ENCODE data around the gene DDIT3.
"Not testable (repeated sequence)": the region's sequence is repeated elsewhere in the genome, so short reads cannot be mapped to it uniquely, and the experiment has no call there.

The DDIT3 gene

DNA sequence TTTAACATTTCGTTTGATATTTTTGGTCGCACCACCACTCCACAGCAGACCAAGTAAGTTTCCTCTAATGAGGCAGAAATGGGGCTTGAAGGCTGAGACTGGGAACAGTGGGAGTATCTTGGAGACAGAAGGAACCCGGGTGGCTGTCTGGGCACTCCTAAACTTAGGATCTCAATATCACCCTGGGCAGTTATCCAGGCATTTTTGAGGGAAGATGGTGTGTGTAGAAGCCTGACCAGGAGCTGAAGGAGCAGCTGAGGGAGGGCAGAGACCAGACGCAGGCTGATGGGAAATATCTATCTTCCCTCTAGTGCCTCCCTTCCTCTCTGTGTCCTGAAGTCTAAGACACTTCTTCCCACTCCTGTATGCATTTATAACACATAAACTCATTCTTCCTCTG is 21.7 kb downstream of the DDIT3 start:
- DNase-seq (ENCODE audit: low read depth, low spot score): no peak
- TF ChIP-seq, protein P1, sequence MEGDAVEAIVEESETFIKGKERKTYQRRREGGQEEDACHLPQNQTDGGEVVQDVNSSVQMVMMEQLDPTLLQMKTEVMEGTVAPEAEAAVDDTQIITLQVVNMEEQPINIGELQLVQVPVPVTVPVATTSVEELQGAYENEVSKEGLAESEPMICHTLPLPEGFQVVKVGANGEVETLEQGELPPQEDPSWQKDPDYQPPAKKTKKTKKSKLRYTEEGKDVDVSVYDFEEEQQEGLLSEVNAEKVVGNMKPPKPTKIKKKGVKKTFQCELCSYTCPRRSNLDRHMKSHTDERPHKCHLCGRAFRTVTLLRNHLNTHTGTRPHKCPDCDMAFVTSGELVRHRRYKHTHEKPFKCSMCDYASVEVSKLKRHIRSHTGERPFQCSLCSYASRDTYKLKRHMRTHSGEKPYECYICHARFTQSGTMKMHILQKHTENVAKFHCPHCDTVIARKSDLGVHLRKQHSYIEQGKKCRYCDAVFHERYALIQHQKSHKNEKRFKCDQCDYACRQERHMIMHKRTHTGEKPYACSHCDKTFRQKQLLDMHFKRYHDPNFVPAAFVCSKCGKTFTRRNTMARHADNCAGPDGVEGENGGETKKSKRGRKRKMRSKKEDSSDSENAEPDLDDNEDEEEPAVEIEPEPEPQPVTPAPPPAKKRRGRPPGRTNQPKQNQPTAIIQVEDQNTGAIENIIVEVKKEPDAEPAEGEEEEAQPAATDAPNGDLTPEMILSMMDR (IDR thresholded peaks at IDR 0.05; ENCODE audit: low read depth, low read length): no peak
- H3K4me3 ChIP-seq (ENCODE audit: low read depth, low read length): no peak overlapping the region
- in situ Hi-C loops (cut with HindIII; ENCODE audit: low sequenced_read_pairs): no loop called here

DNA sequence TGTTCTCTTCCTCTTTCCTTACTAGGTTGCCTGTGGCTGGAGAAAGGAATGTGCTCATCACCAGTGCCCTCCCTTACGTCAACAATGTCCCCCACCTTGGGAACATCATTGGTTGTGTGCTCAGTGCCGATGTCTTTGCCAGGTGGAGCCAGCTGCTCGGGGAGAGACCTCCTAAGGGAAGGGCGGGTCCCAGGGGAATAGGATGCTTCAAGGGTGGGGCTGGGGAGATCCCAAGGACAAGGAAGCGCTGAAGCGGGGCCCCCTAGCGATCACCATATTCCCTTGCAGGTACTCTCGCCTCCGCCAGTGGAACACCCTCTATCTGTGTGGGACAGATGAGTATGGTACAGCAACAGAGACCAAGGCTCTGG is 22.2 kb downstream of the DDIT3 start:
- no peak for DNase-seq (ENCODE audit: low read depth, low spot score)
- TF ChIP-seq, protein P1 (IDR thresholded peaks at IDR 0.05; ENCODE audit: low read depth, low read length): peak; percentile 15
- H3K4me3 ChIP-seq (ENCODE audit: low read depth, low read length): no peak overlapping the region
- in situ Hi-C loops (cut with HindIII; ENCODE audit: low sequenced_read_pairs): no loop called here

DNA sequence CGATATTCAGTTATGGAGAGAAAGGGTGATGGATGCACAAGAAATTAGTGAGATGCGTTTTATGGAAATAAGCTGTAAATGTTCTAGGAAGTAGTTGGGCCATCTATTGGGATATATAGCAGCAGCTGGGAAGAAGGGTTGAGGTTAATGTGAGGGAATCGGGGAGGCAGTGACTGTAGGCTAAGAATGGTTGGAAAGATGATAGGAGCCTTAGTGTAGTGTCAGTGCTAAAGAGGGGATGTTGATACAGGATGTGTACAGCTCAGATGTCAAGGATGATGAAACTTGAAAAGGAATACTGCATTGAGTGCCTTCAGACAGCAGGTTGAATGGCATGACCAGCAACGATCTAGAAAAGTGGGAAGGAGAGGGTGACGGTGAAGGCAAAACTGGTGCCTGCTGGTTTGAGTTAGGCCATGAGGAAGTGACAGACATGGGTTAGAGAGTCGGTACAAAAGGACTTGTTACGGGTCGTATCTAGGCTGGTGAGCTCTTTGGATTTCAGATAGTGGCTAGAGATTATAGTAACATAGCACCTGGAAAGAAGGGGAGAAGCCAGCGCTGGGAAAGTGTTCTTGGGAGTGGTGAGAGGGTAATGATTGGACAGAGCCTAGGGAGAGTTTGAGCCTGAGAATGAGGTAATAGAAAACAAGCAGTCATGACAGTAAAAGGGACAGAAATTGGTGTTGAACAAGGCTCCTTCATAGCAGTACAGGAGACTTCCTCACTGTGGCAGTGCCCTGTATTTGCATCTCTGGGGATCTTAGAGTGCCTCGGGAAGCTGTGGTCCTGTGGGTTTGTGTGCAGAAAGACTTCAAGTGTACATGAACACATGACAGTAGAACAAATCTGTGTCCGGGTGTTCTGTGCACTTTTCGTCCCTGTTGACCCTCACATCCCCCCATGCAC is 22.8 kb downstream of the DDIT3 start:
- DNase-seq (ENCODE audit: low read depth, low spot score): no peak
- in situ Hi-C loops (cut with HindIII; ENCODE audit: low sequenced_read_pairs): no loop called here
- no peak overlapping the region for H3K4me3 ChIP-seq (ENCODE audit: low read depth, low read length)
- TF ChIP-seq, protein P1 (IDR thresholded peaks at IDR 0.05; ENCODE audit: low read depth, low read length): no peak

DNA sequence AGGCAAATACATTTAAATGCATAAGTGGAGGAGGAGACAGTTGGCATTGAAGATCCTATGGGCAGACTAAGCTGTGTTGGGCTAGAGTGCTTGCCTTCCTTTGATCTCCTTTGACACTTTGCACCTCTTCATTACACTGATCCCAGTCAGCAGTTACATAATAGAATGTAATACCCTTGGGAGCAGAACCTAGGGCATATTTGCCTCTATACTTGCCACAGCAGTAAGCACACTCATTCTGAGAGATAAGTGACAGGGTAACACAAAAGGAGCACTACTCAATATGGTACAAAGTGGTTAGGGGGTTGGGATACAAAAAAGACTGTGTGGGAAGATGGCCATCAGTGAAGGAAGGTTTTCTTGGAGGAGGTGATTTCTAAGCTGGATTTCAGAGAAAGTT is 23.5 kb downstream of the DDIT3 start:
- TF ChIP-seq, protein P1 (IDR thresholded peaks at IDR 0.05; ENCODE audit: low read depth, low read length): no peak
- in situ Hi-C loops (cut with HindIII; ENCODE audit: low sequenced_read_pairs): no loop called here
- DNase-seq (ENCODE audit: low read depth, low spot score): no peak
- no peak overlapping the region for H3K4me3 ChIP-seq (ENCODE audit: low read depth, low read length)

DNA sequence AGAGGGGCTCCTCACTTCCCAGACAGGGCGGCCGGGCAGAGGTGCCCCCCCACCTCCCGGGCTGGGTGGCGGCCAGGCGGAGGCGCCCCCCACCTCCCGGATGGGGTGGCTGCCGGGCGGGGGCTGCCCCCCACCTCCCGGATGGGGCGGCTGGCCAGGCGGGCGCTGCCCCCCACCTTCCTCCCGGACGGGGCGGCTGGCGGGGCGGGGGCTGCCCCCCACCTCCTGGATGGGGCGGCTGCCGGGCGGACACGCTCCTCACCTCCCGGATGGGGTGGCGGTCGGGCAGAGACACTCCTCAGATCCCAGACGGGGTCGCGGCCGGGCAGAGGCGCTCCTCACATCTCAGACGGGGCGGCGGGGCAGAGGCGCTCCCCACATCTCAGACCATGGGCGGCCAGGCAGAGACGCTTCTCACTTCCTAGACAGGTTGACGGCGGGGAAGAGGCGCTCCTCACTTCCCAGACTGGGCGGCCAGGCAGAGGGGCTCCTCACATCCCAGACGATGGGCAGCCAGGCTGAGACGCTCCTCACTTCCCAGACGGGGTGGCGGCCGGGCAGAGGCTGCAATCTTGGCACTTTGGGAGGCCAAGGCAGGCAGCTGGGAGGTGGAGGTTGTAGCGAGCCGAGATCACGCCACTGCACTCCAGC is 25.1 kb downstream of the DDIT3 start:
- H3K4me3 ChIP-seq (ENCODE audit: low read depth, low read length); DNase-seq (ENCODE audit: low read depth, low spot score); in situ Hi-C loops (cut with HindIII; ENCODE audit: low sequenced_read_pairs): not testable (repeated sequence)

DNA sequence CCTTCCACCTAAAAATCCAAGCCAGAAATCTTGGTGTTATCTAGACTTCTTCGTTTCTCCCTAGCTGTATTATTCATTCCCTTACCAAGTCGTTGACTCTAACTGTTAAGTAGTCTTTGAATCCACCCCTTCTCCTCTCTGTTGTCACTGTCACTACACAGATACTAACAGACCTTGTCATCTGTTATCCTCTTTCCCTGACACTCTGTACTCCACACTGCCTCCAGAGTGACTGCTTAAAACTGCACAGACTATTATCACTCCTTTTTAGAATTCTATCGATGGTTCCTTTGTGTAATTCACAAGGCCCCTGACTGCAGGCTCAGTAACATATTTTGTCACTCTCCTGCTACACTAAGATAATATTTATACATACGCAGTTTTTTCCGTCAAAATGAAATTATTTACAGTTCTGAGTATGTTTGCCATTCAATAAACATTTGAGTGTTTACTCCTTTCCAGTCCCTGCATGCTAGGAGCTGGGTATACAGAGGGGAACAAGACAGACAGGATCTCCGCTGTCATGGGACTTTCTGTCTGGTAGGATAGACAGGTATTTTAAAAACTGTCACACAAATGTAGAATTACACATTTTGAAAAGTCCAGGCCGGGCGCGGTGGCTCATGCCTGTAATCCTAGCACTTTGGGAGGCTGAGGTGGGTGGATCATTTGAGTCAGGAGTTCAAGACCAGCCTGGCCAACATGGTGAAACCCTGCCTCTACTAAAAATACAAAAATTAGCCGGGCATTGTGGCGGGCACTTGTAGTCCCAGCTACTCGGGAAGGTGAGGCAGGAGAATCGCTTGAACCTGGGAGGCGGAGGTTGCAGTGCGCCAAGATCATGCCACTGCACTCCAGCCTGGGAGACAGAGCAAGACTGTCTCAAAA is 28.7 kb downstream of the DDIT3 start:
- TF ChIP-seq, protein P1 (IDR thresholded peaks at IDR 0.05; ENCODE audit: low read depth, low read length): peak; percentile 9
- H3K4me3 ChIP-seq (ENCODE audit: low read depth, low read length): no peak overlapping the region
- no peak for DNase-seq (ENCODE audit: low read depth, low spot score)
- in situ Hi-C loops (cut with HindIII; ENCODE audit: low sequenced_read_pairs): no loop called here

Data from astrocyte of the spinal cord (primary cell).